SK-N-MC (cell line): ENCODE results near the gene ZNF319.

ENCODE experiments used
- EZH2 ChIP-seq: fragments of 200-600 bp; sonication (generic); IDR thresholded peaks from one replicate; pipeline ENCODE4 v1.6.1; 2017; ENCODE audit warnings: antibody characterized with exemption
- FOXP2 ChIP-seq: optimal IDR thresholded peaks from 2 replicates; pipeline ENCODE3; 2011; ENCODE audit warnings: mild to moderate bottlenecking, moderate library complexity; ENCODE audit not compliant: insufficient read depth; ENCODE audit errors: extremely low read length, control extremely low read depth
- POLR2AphosphoS5 ChIP-seq: IDR thresholded peaks from 2 replicates; pipeline ENCODE4 v1.6.1; 2012; ENCODE audit warnings: mild to moderate bottlenecking, low read depth, low read length, borderline replicate concordance

- TF ChIP-seq POLR2AphosphoS5 (no peak), EZH2 (no peak), FOXP2 (no peak)
Measured at GRCh38 chr16:57961538-57961937, 38.9 kb downstream of the ZNF319 start.
